Progenitor cell of endocrine pancreas (in vitro differentiated cells): Measurements from ENCODE around the gene ARHGAP10. TPM values are rescaled to one million over a fixed set of nuclear protein-coding genes. Genes with fewer than 3 reads are reported as not detected.

ENCODE experiments used
- DNase-seq: peaks from one replicate; pipeline ENCODE4 v3.0.0; 2021; ENCODE audit warnings: low spot score; ENCODE audit not compliant: unreplicated experiment
- H3K27ac Mint-ChIP-seq: 2 replicates; pipeline ENCODE4 v1.8.0; 2021; ENCODE audit warnings: mild to moderate bottlenecking, moderate library complexity, mixed read lengths
- H3K27me3 Mint-ChIP-seq: 2 replicates; pipeline ENCODE4 v1.8.0; 2021; ENCODE audit warnings: mixed read lengths
- H3K36me3 Mint-ChIP-seq: 2 replicates; pipeline ENCODE4 v1.8.0; 2022; ENCODE audit warnings: mixed read lengths; ENCODE audit not compliant: insufficient read depth
- H3K4me1 Mint-ChIP-seq: 2 replicates; pipeline ENCODE4 v1.8.0; 2021; ENCODE audit warnings: low read depth, mixed read lengths
- H3K4me3 Mint-ChIP-seq: 2 replicates; pipeline ENCODE4 v1.8.0; 2021; ENCODE audit warnings: low read depth, mild to moderate bottlenecking, moderate library complexity, mixed read lengths
- H3K9me3 Mint-ChIP-seq: 2 replicates; pipeline ENCODE4 v1.8.0; 2021; ENCODE audit warnings: low read depth, mixed read lengths
- total RNA-seq: library from RNA; stranded (reverse); gene quantifications from 2 replicates; pipeline ENCODE4 v1.2.1, GENCODE V29; 2021
- TF ChIP-seq, protein P1 (sequence below): fragments of 200-600 bp; sonication (generic); IDR thresholded peaks from one replicate; pipeline ENCODE4 v1.5.0; 2021; ENCODE audit warnings: antibody characterized with exemption, mild to moderate bottlenecking; ENCODE audit not compliant: unreplicated experiment

The ARHGAP10 gene
- total RNA-seq, 1 donor from 2014 or later = 11.0 TPM

DNA sequence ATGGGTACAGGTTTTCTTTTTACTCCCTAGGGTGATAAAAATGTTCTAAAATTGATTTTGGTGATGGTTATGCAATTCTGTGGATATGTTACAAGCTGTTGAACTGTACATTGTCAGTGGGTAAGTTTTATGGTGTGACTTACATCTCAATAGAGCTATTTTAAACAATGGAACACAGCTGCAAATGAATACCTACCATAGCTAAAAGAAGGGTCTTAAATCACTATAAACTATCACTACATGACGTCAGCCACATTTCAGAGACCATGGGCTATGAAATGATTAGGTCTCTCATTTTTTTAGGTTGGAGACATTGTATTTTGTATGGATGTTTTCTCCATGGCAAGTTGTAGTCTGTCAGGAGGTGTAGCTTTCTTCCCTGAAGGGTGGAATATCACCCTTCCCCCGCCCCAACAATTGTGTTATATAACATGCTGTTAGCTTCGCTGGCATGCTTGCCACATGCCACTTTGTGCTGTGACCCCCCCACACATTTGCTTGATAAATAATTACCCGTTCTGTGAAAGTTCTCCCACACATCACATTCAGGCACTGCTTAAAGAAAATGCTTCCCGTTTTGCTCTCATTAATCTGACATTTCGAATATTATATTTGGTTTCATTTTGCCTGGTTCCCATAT is 159.7 kb downstream of the ARHGAP10 start:
- TF ChIP-seq, protein P1, sequence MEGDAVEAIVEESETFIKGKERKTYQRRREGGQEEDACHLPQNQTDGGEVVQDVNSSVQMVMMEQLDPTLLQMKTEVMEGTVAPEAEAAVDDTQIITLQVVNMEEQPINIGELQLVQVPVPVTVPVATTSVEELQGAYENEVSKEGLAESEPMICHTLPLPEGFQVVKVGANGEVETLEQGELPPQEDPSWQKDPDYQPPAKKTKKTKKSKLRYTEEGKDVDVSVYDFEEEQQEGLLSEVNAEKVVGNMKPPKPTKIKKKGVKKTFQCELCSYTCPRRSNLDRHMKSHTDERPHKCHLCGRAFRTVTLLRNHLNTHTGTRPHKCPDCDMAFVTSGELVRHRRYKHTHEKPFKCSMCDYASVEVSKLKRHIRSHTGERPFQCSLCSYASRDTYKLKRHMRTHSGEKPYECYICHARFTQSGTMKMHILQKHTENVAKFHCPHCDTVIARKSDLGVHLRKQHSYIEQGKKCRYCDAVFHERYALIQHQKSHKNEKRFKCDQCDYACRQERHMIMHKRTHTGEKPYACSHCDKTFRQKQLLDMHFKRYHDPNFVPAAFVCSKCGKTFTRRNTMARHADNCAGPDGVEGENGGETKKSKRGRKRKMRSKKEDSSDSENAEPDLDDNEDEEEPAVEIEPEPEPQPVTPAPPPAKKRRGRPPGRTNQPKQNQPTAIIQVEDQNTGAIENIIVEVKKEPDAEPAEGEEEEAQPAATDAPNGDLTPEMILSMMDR = no peak
- Mint-ChIP-seq H3K9me3 (peaks cover 21% of the 10 kb centered on the region), H3K27me3 (no peaks in the 10 kb centered on the region), H3K4me1 (no peaks in the 10 kb centered on the region), H3K4me3 (no peak overlapping the region), H3K27ac (no peak overlapping the region), H3K36me3 (peaks cover 19% of the 10 kb centered on the region)
- DNase-seq = no peak

DNA sequence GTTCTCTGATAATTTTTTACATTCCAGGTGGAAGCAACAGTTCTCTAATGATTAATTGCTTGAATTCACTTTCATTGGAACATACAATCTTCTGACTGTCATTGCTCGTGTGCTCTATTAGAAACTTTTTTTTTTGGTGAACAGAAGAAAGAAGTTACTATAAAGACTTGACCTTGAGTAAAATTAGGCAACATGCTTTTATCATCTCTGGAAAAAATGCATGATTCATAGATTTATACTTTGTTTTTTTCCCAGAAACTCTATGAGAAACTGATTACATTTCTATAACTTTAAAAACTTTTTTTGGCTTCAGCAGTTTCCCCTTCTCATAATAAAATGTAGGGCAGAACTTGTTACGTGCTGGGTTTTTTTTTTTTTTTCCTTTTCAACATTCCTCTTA is 167.6 kb downstream of the ARHGAP10 start:
- TF ChIP-seq, protein P1 = no peak
- Mint-ChIP-seq H3K27ac (no peak overlapping the region), H3K27me3 (no peaks in the 10 kb centered on the region), H3K4me3 (no peak overlapping the region), H3K4me1 (no peaks in the 10 kb centered on the region), H3K9me3 (peaks cover 14% of the 10 kb centered on the region), H3K36me3 (peaks cover 8% of the 10 kb centered on the region)
- DNase-seq = no peak

DNA sequence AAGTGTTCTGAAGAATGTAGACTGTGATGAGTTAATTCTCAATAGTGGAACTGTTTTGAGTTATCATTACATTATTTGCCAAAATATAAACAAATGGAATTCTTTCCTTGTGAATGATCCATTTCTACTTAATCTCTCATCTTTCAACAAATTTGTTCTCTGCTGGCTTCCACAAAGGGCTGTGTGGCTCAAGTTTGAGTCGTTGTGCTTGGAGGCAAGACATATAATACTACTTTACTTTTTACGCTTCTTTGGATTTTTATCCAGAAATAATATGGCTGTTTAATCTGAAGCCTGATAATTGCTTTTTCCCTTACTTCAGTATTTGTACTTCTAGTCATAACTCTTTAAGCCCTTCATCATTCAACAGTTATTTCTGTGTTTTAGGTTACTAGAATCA is 169.5 kb downstream of the ARHGAP10 start:
- TF ChIP-seq, protein P1 = no peak
- Mint-ChIP-seq H3K4me3 (no peak overlapping the region), H3K4me1 (no peaks in the 10 kb centered on the region), H3K36me3 (peaks cover 11% of the 10 kb centered on the region), H3K27ac (no peak overlapping the region), H3K27me3 (no peaks in the 10 kb centered on the region), H3K9me3 (peaks cover 11% of the 10 kb centered on the region)
- no peak for DNase-seq

DNA sequence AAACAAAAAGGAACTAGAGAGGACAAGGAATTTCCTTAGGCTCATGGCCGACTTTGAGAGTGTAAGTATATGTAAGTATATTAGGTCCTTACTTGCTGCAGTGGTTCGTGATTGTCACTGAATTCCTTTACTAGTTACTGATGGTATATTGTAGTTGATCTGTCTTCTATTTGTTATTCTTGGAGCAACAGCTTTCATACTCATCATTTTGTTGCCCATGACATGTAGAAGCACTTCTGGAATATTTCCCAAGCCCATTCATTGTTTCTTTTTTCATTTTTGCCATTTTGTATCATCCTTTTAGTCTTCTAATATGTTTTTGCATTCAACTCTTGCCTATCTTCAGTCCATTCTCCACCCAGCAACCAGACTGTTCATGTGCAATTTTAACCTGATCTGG is 170.0 kb downstream of the ARHGAP10 start:
- DNase-seq = no peak
- Mint-ChIP-seq H3K27ac (no peak overlapping the region), H3K36me3 (peaks cover 11% of the 10 kb centered on the region), H3K4me3 (no peak overlapping the region), H3K4me1 (no peaks in the 10 kb centered on the region), H3K9me3 (peaks cover 11% of the 10 kb centered on the region), H3K27me3 (no peaks in the 10 kb centered on the region)
- TF ChIP-seq, protein P1 = no peak

DNA sequence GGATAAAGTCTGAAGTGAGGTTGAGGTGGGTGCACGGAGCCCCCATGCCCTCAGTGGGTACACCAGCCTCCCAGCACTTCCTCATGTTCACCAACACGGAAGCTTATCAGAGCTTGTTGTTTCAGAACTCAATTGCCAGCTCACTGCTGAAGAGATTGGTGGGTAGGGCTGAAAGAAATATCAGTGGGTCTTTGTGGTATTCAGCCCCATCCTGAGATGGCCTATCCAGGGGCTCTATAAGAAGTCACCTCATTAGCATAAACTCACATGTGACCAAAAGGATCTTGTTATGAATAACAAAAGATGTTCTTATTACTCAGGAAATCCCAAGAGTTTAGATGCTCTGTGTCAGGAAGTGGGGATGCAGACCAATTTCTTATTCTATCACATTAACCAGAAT is 177.3 kb downstream of the ARHGAP10 start:
- no peak for DNase-seq
- TF ChIP-seq, protein P1 = no peak
- Mint-ChIP-seq H3K4me1 (peaks cover 2% of the 10 kb centered on the region), H3K27me3 (no peaks in the 10 kb centered on the region), H3K27ac (no peak overlapping the region), H3K9me3 (peaks cover 2% of the 10 kb centered on the region), H3K4me3 (no peak overlapping the region), H3K36me3 (peaks cover 11% of the 10 kb centered on the region)
